GM20431 (cell line): ENCODE data around the gene USP4.

Experiments used
- in situ Hi-C: fragments of 300-500 bp; cut with MseI, MboI; formaldehyde crosslinking; loops from one replicate; pipeline ENCODE4 v1.15.0; 2020; ENCODE audit warnings: low sequenced_read_pairs; ENCODE audit not compliant: unreplicated experiment

USP4 gene

GRCh38 chr3:49302613-49303012 lies 37.2 kb downstream of the USP4 start:
- in situ Hi-C loops, result no loop called here

- in situ Hi-C loops, result no loop called here
Measured at GRCh38 chr3:49300595-49300994, 39.3 kb downstream of the USP4 start.

- in situ Hi-C loops, result no loop called here
Measured at GRCh38 chr3:49298511-49298910, 41.3 kb downstream of the USP4 start.

- in situ Hi-C loops, result no loop called here
Measured at GRCh38 chr3:49296781-49297411, 43.0 kb downstream of the USP4 start.

DNA sequence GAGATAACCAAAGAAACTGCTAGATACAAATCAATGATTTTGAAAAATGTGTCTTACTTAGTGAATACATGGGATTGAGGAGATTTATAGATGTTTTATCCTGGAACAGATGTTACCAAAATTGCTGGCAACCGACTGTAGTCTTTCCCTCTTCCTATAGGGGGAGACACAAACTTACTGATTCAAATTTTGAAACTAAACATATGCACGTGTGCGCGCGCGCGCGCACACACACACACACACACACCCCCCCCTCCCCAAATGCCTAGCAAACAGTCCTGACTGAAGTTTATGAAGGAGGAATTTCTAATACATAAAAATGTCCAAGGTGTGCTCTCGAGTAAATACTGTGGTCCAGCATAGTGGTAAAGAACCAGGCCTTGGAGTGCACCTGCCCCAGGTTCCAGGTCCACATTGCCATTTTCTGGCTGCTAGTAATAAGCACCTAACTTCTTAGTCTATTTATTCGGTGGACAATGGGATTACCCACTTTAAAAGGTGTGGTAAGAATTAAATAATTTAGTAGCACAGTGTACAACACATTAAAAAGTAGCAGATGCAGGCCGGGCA lies 44.3 kb downstream of the USP4 start:
- in situ Hi-C loops, result no loop called here

DNA sequence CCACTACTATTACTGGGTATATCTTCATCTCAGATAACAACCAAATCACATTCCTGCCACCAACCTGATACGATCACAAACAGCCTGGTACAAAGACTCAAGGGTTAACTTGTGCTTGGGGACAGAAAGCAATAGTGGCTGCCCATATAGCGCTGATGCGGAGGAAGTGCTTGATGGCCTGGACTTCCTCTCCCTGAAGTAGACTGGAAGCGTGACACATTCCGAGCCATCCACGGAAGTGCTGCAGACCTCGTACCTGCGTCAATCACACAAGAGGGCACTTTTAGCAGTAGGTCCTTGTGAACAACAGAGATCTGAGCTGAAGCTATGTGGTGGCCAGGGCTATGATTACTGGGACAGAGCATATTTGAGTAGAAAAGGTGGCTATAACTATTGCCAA lies 45.5 kb downstream of the USP4 start:
- in situ Hi-C loops, result no loop called here

DNA sequence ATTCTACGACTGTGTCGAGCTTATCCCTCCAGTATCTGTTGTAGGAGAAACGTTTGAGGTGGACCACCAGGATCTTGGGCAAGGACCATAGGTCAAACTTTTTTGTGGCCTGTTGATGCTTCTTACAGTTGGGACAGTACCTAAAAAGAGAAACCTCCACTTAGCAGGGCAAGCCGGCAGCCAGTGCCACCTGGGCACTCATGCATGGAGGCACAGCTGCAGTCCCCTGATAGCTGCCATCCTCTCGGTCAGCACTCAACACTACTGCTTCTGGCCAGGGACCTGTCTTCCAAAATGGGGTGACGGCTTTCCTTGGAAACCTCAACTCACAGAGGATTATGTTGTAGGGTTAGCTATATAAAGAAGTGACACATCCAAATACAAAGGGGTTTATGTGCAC lies 55.9 kb downstream of the USP4 start:
- in situ Hi-C loops, result no loop called here

- in situ Hi-C loops, result no loop called here
Measured at GRCh38 chr3:49279376-49279775, 60.5 kb downstream of the USP4 start.

DNA sequence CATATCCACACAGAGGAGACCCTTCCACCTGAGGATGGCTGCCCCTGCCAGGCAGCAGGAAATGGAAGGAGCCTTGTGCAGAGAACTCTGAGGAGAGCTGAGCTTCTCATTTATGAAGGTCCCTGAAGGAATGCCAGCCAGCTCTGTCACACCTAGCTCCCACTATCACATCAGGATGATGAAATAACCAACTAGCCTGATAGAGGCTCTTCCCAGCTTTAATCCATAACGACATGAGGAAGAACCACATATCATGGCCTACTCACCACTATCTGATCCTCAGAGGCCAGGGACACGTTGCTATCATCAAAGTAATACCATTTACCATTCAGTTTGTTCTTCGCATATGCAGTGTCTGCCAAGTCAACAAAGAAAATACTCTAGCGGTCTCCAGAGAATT lies 61.3 kb downstream of the USP4 start:
- in situ Hi-C loops, result no loop called here

- in situ Hi-C loops, result no loop called here
Measured at GRCh38 chr3:49277383-49277775, 62.5 kb downstream of the USP4 start.

GRCh38 chr3:49276475-49277382 lies 63.1 kb downstream of the USP4 start, which contains the start of gene C3orf62:
C3orf62 (minus strand) TSS chr3:49277232; CDS start chr3:49276872, 360 bp downstream.
- in situ Hi-C loops, result no loop called here

GRCh38 chr3:49273825-49274532 lies 65.9 kb downstream of the USP4 start:
- in situ Hi-C loops, result no loop called here

DNA sequence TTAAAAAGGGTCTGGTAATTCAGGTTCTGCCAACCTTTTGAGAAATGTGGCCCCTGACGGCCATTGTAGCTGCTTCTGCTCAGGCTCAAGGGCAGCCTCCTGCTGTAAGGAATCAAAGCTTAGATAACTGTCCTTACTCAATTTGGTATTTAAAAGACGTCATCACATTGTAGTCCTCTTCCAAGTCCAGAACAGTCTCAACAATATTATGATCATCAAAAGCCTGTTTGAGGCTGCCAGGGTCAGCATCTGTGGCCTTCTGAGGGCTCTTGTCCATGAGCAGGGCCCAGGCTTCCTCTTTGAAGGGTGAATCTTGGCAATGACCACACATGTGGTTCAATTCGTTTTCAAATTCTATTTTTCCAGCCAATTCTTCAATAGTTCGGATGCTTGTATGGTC lies 68.8 kb downstream of the USP4 start:
- in situ Hi-C loops, result no loop called here

GRCh38 chr3:49270156-49270500 lies 69.7 kb downstream of the USP4 start:
- in situ Hi-C loops, result no loop called here

DNA sequence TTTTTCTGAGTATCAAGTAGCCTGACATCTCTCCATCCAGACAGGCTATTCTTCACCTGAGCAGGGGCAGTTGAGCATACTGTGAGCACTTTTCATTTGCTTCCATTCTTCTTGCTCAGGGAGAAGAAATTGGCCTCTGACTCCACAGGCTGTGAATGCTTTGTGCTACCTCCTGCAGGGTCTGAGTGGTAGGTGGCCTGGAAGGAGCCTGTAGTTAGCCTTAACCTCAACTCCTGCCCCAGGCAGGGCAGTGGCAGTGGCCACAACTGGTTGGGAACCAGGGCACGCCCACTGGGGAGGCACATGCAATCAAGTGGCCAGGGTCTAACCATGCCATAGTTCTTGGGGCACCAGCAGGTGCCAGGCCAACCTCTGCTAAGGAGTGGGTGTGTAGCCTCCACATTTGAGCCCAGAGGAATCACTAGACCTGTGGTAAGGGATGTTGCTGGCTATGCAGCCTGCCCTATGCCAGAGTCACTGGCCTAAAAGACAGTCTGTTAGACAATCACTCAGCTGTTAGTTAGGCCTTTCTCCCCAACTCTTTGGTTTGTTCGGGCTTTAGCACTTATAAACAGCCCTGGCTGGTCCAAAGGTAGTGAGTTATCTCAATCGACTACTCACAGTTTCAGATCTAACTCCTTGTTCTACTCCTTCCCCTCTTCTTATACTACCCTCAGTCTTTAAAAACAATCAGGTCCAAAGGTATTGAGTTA lies 70.3 kb downstream of the USP4 start:
- in situ Hi-C loops, result no loop called here

DNA sequence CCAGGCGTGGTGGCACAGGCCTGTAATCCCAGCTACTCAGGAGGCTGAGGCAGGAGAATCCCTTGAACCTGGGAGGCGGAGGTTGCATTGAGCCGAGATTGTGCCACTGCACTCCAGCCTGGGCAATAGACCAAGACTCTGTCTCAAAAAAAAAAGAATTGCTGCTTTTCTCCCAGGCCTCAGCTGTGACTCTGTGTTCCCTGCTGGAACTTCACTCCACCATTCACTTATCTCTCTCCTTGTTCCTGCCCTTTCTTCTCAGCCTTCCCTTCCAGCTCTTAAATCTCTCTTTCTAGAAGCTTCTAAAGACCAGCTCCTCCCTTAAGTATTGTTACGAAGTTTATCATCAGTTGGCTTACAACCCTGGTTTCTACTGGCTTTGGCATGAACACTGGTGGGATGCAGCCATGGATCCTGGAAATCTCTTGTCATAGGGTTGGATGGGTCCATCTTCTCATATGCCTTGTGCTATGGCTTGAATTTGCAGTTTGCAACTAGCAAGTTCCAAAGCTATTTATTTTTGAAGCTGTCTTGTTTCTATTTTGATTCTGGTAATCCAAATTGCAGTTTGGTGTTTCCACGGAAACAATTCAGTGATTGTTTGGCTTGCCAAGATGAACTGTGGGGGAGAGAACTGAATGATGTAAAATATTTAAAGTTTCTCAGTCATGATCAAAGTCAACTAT lies 73.3 kb downstream of the USP4 start:
- in situ Hi-C loops, result no loop called here

GRCh38 chr3:49265661-49266386 lies 74.0 kb downstream of the USP4 start:
- in situ Hi-C loops, result no loop called here

- in situ Hi-C loops, result no loop called here
Measured at GRCh38 chr3:49263159-49263889, 76.5 kb downstream of the USP4 start.
